PFSK-1 (cell line): ENCODE results near the gene ABCD3.

Experiments
- FOXP2 ChIP-seq: optimal IDR thresholded peaks from 2 replicates; pipeline ENCODE3; 2011; ENCODE audit warnings: borderline replicate concordance, control low read depth, inconsistent platforms; ENCODE audit not compliant: insufficient read depth; ENCODE audit errors: extremely low read length, extremely low read depth
- POLR2AphosphoS5 ChIP-seq: IDR thresholded peaks from 2 replicates; pipeline ENCODE4 v1.6.1; 2012; ENCODE audit warnings: low read depth, mild to moderate bottlenecking, control low read depth, low read length, moderate library complexity
- SIN3A ChIP-seq: IDR thresholded peaks from 2 replicates; pipeline ENCODE4 v1.6.1; 2012; ENCODE audit warnings: mild to moderate bottlenecking, low read length, moderate library complexity, borderline replicate concordance; ENCODE audit not compliant: insufficient read depth
- TAF1 ChIP-seq: IDR thresholded peaks from 2 replicates; pipeline ENCODE4 v1.6.1; 2012; ENCODE audit warnings: low read length, control low read depth, borderline replicate concordance; ENCODE audit not compliant: insufficient read depth
- TF ChIP-seq, protein P1 (sequence below), 2 experiments: IDR thresholded peaks; 2 replicates each; pipeline versions ENCODE4 v1.6.1 to v1.8.0; 2011 to 2012; ENCODE audit warnings: low read depth in 2 of 2, low read length in 2 of 2, control low read depth in 1 of 2, inconsistent platforms in 1 of 2, mild to moderate bottlenecking in 1 of 2, moderate library complexity in 1 of 2; ENCODE audit not compliant: insufficient read depth in 1 of 2

The ABCD3 gene

DNA sequence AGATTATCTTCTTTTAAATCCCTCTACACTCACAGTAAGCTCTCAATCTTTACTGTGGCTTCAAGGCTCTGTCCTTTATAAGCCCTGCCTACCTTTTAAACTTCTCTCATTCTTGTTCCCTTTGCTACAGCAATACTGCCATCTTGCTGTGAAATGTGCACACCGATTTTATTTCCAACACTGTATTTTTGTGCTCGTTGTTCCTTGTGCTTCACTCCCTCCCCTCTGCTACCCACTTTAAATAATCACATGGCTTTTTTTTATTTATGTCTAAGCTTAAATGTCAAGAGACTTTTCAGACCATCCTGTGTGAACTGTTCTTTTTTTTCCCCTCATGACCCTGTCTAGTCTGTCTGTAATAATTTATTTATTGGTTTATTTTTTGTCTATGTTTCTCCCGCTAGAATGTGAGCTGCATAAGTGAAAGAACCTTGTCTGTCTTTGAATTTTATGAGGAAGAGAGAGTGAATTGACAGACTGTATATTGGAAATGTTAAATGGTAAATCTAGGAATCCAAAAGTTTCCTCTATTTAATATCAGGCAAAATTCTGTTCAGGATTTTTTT lies 45.7 kb downstream of the ABCD3 start:
- TF ChIP-seq SIN3A = no peak

DNA sequence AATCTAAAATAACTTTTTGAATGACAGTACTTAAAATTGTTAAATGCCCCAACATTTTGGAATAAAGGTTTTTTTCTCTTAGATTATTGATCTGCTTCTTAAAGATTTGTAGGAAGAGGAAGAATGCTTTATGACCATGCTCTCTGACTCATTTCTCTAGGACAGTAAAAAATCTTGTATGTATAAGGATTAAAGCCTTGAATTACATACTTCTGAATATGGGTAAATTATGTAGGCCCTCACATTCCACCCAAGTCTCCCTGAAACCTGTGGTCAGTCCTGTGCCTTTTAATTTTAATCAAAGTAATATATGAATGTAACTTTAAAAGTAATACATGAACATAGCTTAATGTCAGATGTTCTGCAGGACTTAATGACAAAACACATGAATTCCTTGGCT lies 50.5 kb downstream of the ABCD3 start:
- TF ChIP-seq FOXP2 (no peak), TAF1 (no peak), SIN3A (no peak), POLR2AphosphoS5 (no peak)
- TF ChIP-seq, protein P1, sequence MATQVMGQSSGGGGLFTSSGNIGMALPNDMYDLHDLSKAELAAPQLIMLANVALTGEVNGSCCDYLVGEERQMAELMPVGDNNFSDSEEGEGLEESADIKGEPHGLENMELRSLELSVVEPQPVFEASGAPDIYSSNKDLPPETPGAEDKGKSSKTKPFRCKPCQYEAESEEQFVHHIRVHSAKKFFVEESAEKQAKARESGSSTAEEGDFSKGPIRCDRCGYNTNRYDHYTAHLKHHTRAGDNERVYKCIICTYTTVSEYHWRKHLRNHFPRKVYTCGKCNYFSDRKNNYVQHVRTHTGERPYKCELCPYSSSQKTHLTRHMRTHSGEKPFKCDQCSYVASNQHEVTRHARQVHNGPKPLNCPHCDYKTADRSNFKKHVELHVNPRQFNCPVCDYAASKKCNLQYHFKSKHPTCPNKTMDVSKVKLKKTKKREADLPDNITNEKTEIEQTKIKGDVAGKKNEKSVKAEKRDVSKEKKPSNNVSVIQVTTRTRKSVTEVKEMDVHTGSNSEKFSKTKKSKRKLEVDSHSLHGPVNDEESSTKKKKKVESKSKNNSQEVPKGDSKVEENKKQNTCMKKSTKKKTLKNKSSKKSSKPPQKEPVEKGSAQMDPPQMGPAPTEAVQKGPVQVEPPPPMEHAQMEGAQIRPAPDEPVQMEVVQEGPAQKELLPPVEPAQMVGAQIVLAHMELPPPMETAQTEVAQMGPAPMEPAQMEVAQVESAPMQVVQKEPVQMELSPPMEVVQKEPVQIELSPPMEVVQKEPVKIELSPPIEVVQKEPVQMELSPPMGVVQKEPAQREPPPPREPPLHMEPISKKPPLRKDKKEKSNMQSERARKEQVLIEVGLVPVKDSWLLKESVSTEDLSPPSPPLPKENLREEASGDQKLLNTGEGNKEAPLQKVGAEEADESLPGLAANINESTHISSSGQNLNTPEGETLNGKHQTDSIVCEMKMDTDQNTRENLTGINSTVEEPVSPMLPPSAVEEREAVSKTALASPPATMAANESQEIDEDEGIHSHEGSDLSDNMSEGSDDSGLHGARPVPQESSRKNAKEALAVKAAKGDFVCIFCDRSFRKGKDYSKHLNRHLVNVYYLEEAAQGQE (IDR thresholded peaks at IDR 0.05; ENCODE audit: insufficient read depth in 1 of 2, low read depth in 2 of 2, low read length in 2 of 2) = no peak

DNA sequence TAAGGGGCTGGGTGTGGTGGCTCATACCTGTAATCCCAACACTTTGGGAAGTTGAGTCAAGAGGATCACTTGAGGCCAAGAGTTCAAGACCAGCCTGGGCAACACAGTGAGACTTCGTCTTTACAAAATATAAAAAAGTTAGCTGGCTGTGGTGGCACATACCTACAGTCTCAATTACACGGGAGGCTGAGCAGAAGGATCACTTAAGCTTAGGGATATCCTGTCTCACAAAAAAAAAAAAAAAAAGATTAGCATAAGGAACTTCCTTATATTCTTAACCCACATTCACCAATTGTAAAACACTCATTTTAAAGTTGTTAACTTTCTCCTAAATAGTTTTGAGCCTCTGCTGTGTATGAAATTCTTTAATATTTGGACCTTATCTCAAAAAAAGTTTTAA lies 53.1 kb downstream of the ABCD3 start:
- TF ChIP-seq, protein P1 (IDR thresholded peaks at IDR 0.05; ENCODE audit: insufficient read depth in 1 of 2, low read depth in 2 of 2, low read length in 2 of 2) = no peak
- TF ChIP-seq TAF1 = no peak
- no peak for TF ChIP-seq FOXP2
- no peak for TF ChIP-seq POLR2AphosphoS5
- no peak for TF ChIP-seq SIN3A

DNA sequence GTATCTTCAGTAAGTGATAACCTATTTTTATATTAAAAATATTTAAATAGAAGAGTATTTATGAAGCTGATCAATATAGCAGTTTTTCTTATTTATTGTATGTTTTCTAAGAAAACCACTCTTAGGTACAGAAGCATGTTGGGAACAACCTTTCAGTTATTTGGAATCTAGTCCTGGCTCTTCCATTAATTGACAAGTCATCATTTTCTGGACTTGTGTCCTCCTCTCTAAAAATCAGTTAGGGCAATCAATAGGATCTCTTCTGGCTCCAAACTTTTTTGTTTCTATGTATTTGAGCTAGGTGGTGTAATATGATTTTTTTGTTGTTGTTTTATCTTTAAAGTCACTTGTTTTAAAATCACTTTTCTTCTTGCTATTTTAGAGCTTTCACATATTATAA lies 57.0 kb downstream of the ABCD3 start:
- TF ChIP-seq SIN3A = no peak
- TF ChIP-seq POLR2AphosphoS5 = no peak
- no peak for TF ChIP-seq TAF1
- TF ChIP-seq, protein P1 (IDR thresholded peaks at IDR 0.05; ENCODE audit: insufficient read depth in 1 of 2, low read depth in 2 of 2, low read length in 2 of 2) = no peak
- no peak for TF ChIP-seq FOXP2

DNA sequence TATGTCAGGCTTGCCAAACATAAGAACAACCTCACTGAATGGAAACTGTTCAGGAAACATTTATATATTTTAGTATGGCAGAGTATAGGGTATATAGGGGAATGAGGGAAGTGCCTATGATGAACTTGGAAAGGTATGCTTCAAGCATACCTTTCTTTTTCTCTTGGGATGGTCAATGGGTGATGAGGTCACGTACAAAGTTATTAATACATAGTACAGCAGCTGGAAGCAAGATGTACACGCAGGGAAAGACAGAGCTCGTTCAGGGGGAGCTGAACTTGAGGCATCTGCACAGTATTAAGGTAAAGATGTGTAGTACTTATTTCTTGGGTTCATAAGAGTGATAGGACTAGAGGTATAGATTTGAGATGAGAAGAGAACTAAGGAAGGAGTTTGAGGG lies 61.5 kb downstream of the ABCD3 start:
- TF ChIP-seq, protein P1 (IDR thresholded peaks at IDR 0.05; ENCODE audit: insufficient read depth in 1 of 2, low read depth in 2 of 2, low read length in 2 of 2) = no peak
- no peak for TF ChIP-seq SIN3A
- no peak for TF ChIP-seq TAF1
- no peak for TF ChIP-seq POLR2AphosphoS5
- no peak for TF ChIP-seq FOXP2
